HG02981 (cell line): ENCODE measurements around the gene RNF149.
A peak's percentile ranks its signal among the peaks of the same experiment; 100 is the strongest.
"Not testable (repeated sequence)": the region's sequence is repeated elsewhere in the genome, so short reads cannot be mapped to it uniquely, and the experiment has no call there.

Source experiments
- ATAC-seq: cut with Tn5 transposase; IDR thresholded peaks from one replicate; pipeline ENCODE4 v1.9.1; 2021; ENCODE audit warnings: mild to moderate bottlenecking, moderate library complexity; ENCODE audit not compliant: unreplicated experiment

The RNF149 gene

DNA sequence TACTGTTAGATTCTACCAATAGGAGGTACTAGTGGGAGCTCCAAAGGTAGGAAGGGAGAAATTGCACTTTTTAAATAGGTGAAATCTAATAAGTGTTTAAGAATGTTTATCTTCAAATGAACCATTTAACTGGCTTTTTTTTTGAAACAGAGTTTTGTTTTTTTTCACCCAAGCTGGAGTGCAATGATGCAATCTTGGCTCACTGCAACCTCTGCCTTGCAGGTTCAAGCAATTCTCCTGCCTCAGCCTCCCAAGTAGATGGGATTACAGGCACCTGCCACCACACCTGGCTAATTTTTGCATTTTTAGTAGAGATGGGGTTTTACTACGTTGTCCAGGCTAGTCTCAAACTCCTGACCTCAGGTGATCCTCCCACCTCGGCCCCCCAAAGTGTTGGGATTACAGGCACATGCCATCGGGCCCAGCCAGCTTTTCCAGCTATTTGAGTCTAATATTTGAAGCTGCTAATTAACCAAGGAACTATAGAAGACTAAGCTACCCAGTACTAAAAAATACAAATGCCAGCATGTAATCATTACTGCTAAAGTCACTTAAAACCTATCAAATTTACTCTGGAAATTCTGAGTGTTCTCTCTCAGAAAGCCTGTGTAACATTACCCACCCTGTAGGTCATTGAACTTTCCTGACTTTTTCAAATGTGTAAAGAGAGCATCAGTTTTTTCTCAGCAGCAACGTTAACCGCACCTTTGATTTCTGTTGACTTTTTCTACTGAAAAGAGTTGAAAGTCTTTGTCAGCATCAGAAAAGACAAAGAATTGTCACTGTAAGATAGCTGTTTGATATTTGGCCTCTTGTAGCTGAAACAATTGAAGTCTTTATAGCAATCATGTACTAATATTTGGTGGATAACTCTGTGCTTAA, 24.6 kb upstream of the RNF149 start:
- ATAC-seq: no peak

DNA sequence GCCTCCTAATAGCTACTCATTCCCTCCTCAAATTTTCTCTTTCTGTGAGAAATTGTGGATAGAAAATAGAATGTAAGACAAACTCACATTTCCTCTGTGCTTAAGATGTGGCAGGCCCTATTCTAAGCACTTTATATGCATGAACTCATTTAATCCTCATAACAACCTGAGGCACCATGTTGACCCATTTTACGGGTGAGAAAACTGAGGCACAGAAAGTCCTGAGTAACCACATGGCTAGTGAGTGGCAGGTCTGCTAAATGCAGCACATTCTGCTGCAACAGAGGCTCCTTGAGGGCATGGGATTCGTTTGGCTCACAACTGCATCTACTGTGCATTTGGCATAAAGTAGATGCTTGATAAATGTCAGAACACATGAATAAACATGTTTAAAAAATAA, 22.7 kb upstream of the RNF149 start:
- ATAC-seq: no peak

- no peak for ATAC-seq
Measured at GRCh38 chr2:101330253-101330933, 21.9 kb upstream of the RNF149 start.

- ATAC-seq: no peak
Measured at GRCh38 chr2:101329026-101329425, 20.5 kb upstream of the RNF149 start.

- ATAC-seq: peak; percentile 48
Measured at GRCh38 chr2:101328474-101329007, 20.0 kb upstream of the RNF149 start.

- no peak for ATAC-seq
Measured at GRCh38 chr2:101327863-101328394, 19.4 kb upstream of the RNF149 start.

- ATAC-seq: no peak
Measured at GRCh38 chr2:101325425-101325824, 16.9 kb upstream of the RNF149 start.

DNA sequence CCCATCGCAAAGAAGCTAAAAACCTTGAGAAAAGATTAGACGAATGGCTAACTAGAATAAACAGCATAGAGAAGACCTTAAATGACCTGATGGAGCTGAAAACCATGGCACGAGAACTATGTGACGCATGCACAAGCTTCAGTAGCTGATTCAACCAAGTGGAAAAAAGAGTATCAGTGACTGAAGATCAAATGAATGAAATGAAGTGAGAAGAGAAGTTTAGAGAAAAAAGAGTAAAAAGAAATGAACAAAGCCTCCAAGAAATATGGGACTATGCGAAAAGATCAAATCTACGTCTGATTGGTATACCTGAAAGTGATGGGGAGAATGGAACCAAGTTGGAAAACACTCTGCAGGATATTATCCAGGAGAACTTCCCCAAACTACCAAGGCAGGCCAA, 8.1 kb upstream of the RNF149 start:
- ATAC-seq: not testable (repeated sequence)

DNA sequence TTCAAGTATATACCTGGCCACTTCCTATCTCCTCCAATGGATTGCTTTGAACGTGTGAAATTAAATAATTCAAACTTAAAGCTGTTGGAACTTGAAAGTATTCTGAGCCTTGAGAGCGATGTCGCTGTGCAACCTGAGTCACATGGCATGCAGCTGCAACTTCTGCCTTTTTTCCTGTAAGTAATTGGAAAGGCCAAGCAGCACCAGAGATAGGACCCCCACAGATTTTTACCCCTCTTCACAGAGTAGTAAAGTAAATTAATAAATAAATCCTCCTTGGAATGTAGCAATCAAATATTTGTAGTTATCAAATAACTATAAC, 3.2 kb upstream of the RNF149 start:
- ATAC-seq: no peak

DNA sequence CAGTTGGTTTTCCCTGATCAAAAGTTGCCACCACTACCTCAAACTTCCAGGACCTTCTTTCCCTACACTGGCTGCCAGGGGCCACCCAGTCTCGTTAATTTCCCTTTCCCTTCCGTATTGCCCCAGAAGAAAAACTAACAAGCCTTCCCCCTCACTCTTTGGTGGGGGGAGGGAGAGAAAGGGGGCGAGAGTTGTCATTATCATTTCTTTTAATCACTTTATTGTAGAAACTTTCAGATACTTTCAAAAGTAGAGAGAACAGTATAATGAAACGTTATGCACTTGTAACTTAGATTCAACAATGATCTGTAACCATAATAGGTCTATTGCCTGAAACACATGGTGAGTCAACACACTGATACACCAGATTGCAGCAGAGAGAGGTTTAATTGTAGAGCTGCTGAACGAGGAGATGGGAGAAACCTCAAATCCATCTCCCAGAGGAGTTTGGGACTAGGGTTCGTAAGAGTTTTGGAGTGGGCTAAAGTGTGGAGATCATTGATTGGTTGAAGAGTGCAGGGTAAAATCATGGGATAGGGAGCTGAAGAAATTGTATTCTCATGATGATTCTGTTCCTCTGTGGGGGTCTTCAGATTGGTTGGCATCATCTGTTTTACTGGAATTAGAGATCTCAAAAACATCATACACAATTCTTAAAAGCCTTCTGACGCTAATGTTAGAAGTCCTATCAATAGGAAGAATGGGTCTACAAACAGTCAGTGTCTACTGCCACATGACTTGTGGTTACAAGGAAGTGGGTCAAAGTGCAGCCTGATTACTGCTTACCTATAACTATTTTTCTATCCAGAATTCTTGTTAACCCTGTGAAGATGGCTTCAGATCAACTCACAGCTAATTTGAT, 2.6 kb upstream of the RNF149 start:
- ATAC-seq: no peak

- no peak for ATAC-seq
Measured at GRCh38 chr2:101310090-101310833, 1.8 kb upstream of the RNF149 start.

DNA sequence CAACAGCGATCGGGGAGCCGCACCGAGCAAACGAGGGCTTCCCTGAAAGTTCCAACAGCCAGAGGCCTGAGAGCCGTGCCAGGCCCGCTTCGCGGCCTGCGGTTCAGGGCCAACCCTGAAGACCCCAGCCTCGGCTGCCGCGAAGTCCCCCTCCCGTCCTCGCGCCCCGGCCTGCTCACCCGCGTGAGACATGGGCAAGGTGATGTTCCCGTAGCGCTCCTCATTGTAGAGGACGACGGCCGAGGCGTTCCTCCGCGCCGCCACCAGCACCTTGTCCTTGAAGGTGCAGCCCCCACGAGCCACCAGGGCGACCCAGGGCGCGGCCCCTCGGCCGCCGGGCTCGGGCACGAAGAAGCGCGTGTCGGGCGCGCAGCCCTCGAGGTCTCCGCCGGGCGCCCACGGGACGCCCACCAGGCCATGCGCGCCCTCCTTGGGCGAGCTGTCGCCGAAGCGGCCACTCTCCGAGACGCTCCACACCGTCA, 510 bp downstream of the RNF149 start:
- peak; percentile 14 for ATAC-seq

GRCh38 chr2:101307503-101307902, 998 bp downstream of the RNF149 start:
- ATAC-seq: no peak

- peak; percentile 0 for ATAC-seq
Measured at GRCh38 chr2:101306410-101306809, 2.1 kb downstream of the RNF149 start.

DNA sequence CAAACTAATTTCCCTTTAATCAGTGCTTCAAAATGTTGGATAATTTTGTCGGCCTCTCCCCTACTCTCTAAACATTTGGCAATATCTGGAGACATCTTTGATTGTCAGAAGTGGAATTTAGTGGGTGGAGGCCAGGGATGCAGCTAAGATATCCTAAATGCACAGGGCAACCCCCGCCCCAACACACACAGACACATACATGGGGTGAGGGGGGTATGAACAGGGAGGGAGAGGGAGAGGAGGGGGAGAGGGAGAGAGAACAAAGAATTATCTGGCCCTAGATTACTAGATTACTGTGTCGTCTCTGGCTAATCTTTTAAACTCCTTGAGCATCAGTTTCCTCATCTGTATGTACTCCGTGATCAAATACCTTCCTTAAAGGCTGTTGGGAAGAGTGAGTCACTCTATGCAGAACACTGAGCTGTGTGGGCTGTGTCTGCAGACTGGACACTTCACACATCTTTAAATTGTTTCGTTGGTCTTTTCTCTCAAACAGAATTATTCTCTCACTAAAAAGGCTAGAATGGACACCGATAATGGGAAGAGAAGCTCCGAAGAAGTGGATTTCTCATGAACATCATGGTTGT, 2.9 kb downstream of the RNF149 start:
- no peak for ATAC-seq

DNA sequence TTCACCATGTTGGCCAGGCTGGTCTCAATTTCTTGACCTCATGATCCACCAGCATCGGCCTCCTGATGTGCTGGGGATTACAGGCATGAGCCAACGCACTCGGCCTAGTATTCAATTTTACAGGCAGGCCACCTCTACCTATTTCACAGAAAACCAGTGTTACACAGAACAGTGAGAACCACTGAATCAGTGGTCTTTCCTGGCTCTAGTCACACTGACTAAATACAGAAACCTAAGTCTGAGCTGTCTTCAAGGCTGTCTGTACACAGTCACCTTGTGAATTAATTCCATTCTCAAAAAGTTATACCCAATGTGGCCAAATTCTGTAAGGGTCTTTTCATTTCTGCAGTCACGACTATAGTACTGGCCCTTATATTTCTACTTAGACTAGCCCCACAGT, 3.5 kb downstream of the RNF149 start:
- no peak for ATAC-seq

- no peak for ATAC-seq
Measured at GRCh38 chr2:101303688-101304087, 4.8 kb downstream of the RNF149 start.

- ATAC-seq: no peak
Measured at GRCh38 chr2:101302016-101302415, 6.5 kb downstream of the RNF149 start.

DNA sequence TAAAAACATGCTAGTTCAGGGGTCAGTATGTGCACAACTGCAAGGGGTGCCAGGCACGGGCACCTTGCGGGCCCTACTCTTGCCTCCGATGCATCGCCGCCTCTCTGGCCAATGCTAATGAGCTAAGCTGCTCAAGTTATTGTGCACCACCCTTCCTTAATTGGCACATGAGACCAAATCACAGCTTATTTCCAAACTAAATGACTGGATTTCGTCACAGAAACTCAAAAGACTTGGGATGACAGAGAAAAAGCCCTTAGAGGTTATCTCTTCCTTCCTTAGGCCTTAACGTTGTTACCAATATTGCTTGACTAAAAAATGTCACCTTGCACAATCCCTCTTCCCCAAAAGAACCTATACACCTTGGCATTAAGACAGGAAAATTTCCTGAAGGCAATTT, 7.7 kb downstream of the RNF149 start:
- ATAC-seq: no peak

DNA sequence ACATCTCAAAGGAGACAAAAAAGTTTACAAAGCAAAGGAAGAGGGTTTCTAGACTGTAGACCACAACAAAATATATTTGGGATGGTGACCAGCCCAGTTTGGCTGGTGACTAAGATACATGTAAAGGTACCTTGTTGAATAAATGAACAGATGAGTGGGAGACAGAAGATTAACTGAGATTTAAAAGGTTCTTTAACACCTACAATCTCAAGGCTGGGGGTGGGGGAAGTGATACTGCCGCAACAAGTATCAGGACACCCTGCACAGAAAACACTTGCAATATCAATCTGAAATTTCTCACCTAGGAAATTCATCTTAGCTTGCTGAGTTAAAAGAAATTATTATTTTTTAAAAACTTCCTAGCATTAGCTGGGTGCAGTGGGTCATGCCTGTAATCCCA, 8.3 kb downstream of the RNF149 start:
- ATAC-seq: no peak
